HG02642 (cell line): ENCODE data around the gene CEP290.
A peak's percentile ranks its signal among the peaks of the same experiment; 100 is the strongest.
"Not testable (repeated sequence)": the region's sequence is repeated elsewhere in the genome, so short reads cannot be mapped to it uniquely, and the experiment has no call there.

ENCODE experiments used
- ATAC-seq: cut with Tn5 transposase; IDR thresholded peaks from one replicate; pipeline ENCODE4 v1.9.1; 2021; ENCODE audit warnings: mild to moderate bottlenecking; ENCODE audit not compliant: unreplicated experiment, poor library complexity

Gene CEP290

DNA sequence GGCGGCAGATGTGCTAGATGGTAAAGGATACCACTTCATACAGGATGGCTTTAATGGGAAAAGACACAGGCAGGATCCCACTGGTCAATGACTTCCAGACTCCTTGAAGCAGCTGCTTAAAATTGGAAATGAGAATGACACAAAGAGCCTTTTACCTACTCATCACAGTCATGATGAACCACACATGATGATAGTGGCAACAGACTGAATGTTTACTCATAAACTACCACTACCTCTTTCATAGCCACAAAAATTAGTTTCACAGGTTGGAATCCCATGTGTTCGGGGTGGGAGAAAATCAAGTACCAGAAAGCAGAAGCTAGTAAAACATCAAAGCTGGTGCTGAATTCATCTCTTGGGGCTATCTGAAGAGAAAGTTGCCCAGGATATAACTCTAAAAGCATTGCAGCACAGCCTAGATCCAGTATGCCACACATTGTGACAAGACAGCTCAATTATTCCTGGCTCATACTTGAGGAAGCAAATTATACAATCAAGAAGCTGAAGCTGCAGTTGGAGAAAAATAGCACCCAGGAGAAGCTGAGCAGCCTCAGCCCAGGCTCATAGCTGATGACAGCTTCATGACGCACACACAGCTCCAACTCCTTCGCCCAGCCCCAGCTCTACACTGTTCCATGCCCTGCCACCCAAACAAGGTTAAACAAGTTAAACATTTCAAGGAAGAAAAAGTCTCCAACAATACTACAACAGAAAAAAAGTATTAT is 83.7 kb downstream of the CEP290 start:
- no peak for ATAC-seq

DNA sequence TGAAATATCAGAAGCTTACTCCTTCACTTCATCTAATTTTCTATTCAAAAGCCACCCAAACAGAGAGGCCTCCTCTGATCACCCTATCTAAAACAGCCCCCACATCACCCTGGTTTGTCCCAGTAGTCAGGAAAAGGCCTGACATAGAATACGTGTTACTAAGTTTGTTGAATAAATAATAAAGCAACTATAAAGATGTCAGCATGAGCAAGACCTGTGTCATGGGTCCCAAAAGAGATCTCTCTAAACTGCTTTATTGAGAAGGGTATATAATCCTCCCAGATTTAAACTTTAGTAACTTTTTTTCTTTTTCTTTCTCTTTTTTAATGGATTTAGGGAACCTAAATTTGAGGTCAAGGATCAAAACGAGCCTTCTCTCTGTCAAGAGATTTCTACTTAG is 85.3 kb downstream of the CEP290 start:
- ATAC-seq, result no peak

DNA sequence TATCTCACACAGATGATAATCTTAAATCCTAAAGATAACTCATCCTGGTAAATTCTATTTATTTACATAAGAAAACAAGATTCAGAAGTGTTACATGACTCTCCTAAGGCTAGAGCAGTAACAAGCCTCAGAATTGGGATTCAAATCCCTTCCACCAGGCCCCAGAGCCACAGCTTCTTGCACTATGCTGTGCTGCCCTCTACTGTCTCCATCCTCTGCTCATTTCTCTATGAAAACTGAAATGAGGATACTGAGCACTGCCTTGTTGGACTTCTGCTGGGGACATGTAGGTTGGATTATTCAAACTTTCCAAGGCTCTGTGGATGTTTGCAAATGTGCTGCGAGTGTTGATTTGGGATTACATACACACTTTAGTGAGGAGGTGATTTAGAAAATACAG is 89.2 kb downstream of the CEP290 start:
- ATAC-seq, result peak; percentile 71

DNA sequence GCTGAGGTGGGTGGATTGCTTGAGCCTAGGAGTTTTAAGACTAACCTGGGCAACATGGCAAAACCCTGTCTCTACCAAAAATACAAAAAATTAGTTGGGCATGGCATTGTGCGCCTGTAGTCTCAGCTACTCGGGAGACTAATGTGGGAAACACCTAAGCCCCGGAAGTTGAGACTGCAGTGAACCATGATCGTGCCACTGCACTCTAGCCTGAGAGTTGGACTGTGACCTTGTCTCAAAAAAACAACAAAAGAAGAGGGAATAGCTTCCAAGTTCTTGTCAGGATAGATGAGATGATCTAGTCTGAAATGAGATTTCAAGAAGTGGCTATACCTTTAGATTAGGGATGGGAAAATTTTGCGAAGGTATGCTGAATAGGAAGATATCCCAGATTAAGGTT is 97.9 kb downstream of the CEP290 start:
- no peak for ATAC-seq

DNA sequence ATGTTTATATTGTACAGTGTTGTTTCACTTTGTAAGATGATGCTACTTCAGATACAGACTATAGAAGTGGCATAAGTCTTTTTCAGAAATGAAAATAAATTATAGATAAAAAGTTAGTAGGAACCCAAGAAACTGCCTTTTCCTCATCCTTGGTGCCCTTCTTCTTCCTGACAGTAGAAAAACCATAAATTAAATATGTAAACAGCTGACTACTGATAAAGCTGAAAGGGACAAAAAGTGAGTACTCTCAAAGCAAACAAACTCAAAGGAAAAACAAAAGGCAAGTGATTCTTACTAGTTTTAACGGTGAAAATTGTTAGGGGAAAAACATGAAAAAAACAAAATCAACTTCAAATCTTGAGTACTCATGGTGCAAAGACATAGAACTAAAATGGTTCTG is 104.1 kb downstream of the CEP290 start:
- ATAC-seq, result no peak

DNA sequence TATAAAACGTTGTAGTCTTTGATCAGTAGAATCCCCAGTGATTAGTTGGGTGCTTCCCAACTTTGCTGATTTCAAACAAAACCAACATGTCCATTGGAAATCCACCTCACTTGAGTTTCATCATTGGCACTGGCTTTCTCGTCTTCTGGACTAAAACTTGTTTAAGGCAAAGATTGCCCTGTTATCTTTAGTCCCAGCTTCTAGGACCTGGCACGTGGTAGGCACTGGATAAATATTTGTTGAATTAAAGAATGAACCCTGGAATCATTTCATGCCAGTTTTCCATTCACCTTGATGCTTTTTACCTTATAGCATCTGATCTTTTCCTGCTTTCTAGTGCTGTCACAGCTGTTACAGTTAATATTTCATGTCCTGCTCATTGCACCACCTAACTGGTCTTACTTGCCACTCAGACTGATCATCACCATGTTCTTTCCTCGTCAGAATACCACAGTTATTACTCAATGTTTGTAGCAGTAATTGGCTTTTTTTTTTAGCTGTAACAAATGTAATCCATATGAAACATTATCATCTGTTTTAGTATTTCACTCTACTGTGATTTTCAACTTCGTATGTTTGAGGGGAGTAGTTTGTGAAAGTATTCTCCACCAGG is 105.4 kb downstream of the CEP290 start:
- no peak for ATAC-seq

DNA sequence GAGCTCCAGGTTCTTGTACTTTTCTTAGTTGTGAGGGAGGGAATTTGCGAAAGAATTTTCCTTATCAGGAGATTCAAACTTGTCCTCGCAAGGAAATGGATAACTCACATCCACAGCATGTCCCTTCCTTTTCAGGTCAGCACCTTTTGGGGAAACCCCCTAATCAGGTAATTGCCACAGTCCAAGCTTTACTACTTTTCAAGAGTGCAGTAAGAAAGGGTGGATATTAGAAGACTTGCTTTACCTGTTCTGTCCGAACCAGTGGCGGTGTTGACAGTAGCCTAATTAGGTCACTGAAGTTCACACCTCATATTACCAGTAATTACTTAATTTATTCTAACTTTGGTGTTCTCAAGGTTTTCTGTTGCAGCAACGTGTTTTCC is 106.0 kb downstream of the CEP290 start:
- ATAC-seq, result peak; percentile 18

DNA sequence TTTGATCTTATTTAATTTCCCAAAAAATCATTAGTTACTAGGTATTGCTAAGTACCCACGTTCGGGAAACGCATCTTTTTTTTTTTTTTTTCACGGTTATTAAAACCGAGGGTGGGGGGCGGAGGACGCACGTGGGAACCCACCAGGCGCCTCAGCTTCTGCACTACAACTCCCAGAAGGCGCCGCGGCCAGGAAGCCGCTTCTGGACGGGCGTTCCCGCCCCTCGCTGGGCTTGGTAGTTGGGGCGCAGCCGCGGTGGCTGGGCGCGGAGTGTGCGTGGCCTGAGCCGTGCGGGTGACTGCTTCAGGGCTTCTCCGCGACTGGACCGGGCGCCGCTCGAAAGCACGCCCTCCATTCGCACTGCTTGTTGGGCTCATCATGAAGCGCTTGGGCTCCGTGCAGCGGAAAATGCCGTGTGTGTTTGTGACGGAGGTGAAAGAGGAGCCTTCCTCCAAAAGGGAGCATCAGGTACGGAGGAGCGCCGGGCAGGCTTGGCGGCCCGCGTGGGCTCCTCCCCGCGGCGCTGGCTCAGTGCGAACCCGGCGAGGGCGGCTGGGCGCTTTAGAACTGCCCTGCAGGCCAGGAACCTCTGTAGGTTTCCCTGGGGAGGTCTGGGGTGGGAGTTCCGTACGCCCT is 106.5 kb downstream of the CEP290 start:
- peak; percentile 100 for ATAC-seq

DNA sequence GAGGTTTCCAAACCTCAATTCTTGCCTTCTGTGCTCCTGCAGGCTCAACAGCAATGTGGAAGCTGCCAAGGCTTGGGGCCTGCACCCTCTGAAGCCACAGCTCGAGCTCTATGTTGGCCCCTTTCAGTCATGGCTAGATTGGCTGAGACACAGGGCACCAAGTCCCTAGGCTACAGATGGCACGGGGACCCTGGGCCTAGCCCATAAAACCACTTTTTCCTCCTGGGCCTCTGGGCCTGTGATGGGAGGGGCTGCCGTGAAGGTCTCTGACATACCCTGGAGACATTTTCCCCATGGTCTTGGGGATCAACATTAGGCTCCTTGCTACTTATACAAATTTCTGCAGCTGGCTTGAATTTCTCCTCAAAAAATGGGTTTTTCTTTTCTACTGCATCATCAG is 110.7 kb downstream of the CEP290 start:
- ATAC-seq, result not testable (repeated sequence)

DNA sequence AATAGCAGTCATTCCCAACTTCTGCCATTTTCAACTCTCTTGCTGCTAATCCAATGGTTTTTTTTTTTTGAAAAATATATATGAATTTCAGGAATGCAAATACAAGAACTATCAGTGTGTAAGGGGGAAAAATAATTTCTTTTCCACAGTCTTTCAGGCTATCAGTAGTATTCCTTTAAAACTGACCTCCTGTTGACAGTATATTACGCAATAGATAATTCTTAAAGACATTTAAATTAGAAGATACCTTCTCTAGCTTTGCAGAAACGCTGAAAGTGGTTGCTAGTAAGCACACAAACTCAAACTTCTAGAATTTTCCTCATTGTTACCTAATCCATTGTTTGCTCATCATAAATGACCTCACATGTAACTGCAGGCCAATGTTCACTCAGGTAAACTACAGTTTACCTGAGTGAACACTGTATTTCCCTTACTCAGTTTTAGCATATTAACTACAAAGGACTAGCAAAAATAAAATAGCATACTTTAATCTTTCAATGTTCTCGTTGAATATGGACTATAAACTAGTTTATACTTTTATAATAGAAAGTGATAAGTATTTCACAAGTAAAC is 112.7 kb downstream of the CEP290 start, which contains the start of gene C12orf50:
C12orf50 (minus strand) TSS at position 309 of the 573 bp plus-strand sequence. CDS start 2,439 bp downstream, outside the sequence.
- no peak for ATAC-seq

DNA sequence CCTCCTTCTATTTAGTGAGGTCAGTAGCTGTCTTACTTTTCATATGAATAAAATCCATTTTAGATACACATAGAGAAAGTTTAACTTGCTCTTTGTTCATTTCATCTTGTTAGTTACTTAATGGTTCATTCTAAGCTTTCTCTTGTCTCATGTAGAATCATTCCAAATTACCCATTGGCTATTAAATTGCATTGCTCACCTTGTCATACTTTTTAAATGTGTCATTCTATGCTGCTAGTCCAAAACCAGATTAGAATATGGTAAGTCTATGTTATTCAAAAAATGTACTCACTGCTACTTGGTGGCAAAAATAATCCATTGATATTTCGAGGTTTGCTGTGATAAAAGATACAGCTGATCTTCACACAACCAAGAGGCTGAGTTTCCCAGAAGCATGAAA is 115.7 kb downstream of the CEP290 start:
- ATAC-seq, result no peak

DNA sequence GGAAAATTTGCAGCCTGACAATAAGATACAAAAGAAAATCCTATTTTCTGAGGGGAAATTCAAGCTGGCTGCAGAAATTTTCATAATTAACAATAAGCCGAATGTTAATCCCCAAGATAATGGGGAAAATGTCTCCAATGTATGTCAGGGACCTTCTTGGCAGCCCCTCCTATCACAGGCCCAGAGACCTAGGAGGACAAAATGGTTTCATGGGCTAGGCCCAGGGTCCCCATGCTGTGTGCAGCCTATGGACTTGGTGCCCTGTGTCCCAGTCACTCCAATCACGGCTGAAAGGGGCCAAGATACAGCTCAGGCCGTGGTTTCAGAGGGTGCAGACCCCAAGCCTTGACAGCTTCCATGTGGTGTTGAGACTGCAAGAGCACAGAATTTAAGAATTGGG is 123.9 kb downstream of the CEP290 start:
- no peak for ATAC-seq

DNA sequence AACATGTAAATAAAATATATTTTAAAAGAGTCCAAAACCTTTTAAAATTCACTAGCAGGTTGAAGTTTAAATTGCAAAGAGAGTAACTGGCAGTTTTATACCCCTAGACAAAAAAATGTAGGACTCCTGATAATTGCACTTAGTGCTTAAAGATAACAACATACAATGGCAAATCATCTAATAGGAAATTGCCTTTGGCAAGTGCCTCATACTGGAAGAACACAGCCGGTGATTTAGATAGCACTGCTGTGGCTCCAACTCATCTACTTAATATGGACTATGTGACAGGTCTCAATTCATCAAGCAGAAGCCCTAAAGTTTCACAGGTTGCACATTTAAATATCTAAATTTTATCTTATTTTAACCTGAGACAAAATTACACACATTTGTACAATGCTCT is 126.1 kb downstream of the CEP290 start:
- ATAC-seq, result no peak

DNA sequence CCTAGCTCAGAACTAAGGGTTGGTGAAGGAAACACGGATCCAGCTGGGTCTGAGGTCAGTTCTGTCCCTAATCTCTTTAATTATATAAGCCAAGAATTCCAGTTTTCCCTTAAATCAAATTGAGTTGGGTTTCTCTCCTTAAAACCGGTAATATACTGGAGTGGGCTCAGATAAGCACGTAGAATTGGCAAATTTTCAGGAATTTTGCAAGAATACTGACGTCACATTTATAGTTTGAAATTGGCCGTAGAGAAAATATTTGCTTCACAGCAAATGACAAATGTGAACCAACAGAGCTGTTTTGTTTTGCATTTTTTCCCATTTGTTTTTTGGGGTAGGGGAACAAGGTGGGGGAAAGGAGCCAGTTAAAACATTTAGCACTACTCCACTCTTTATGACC is 130.1 kb downstream of the CEP290 start:
- ATAC-seq, result no peak

DNA sequence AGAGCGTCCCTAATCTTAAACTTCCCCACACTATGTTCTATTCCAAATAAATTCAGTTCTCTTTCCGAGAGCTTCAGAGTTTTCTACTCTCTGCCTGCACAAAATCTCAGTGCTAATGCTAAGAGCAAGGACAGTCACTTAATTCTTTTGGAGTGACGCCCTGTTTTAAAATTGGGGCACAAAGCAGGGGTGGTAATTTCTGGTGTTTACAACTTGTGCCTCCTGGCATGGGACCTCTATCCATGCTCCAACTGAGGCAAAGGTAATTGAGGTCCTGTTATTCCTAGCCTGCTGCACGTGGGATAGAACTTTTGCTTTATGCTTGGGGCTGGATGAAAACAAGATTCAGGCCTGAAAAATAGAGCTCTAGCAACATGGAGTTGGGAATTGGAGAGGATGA is 135.5 kb downstream of the CEP290 start:
- ATAC-seq, result no peak

DNA sequence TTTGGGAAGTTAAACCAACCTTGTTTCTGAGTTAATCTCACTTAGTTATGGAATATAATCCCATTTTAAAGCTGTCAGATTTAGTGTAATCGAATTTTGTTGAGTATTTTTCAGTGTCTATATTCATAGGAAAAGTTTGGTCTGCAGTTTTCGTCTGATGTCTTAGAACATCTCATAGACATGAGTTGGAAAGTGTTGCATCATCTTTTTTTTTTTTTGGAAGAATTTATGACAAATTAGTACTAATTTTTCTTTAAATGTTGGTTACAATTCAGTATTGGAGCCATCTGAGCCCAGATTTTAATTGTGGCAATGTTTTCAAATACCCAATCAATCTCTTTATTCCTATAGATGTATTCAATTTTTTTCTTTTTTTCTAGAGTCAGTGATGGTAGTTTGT is 140.6 kb downstream of the CEP290 start:
- ATAC-seq, result no peak
